Measurements from ENCODE around the gene NCAN. TPM values are rescaled to one million over a fixed set of nuclear protein-coding genes. Genes with fewer than 3 reads are reported as not detected.

NCAN gene
- total and polyA plus RNA-seq, 2 of the 13 experiments (the other 11 are each of a cell fraction or from before 2014, with no cell fraction given), result not detected

DNA sequence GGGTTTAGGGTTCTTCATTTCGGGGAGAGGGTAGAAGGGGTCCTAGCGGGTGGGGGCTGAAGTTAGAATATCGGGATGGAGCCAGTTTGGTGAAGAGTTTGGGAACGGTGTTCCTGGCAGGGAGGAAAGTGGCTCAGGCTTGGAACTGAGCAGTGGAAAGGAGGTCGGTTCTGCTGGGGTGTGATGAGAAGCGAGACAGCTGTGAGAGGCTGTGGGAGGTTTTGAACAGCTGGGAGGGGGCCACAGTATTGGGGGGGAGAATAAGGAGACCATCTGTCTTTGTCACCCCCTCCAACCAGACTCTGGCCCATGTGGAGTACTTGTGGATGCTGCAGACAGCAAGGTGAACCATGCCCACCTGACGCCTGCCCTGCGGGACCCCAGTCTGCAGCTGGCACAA is 62.4 kb downstream of the NCAN start:
- Histone ChIP-seq H3K36me3 (replicated peaks in 1 of 2; ENCODE audit: control insufficient read depth in 1 of 2, insufficient read depth in 2 of 2, low read length in 2 of 2) (peaks cover 7 to 20% of the 10 kb centered on the region in 2 experiments; a peak in 3 of 5 replicates), H3K4me1 (ENCODE audit: insufficient read depth, low read length) (peaks cover 34% of the 10 kb centered on the region), H2AFZ (ENCODE audit: low read length) (no peak overlapping the region), H3K79me2 (ENCODE audit: insufficient read depth, low read length) (no peaks in the 10 kb centered on the region), H3K9me3 (ENCODE audit: low read length) (no peaks in the 10 kb centered on the region), H3K9ac (ENCODE audit: insufficient read depth, low read depth, low read length) (no peak overlapping the region), H3K27me3 (ENCODE audit: control insufficient read depth in 1 of 2, insufficient read depth in 2 of 2, low read length in 2 of 2) (no peaks in the 10 kb centered on the region), H3K4me2 (ENCODE audit: low read depth, low read length) (peak overlapping the region; percentile 30; the same call in 1 of the 2 replicates), H4K20me1 (ENCODE audit: insufficient read depth, low read length) (no peaks in the 10 kb centered on the region), H3K27ac (ENCODE audit: extremely low read length, insufficient read depth, low read length) (no peak overlapping the region), H3K4me3 (replicated peaks in 1 of 3; ENCODE audit: insufficient read depth in 1 of 3, low read depth in 2 of 3, low read length in 3 of 3) (no peak overlapping the region)
- BruUV-seq (replicated peaks), result no TSS peak
- POLR2A ChIA-PET, result no interaction called here
- CTCF ChIA-PET (ENCODE audit: low intra/inter-chr PET ratio, low total read pairs), result no interaction called here
- WGBS (ENCODE audit: low lambda C conversion rate), result 79% methylated on average over 6 of the region's 8 CpGs
- DNase-seq (ENCODE audit: low spot score) (no peak), FAIRE-seq (no peak), ATAC-seq (no peak)
- intact Hi-C loops (cut with micrococcal nuclease; ENCODE audit: unreplicated experiment) (loop anchor here (5.0 kb wide), 2 partner anchors 47 to 48 kb away; partner anchors contain the start of genes MAU2 and SUGP1), in situ Hi-C loops (cut with HindIII; ENCODE audit: extremely low pct_ligation_motif_present, low pct_unique_long_range_greater_than_20kb) (no loop called here)
- TF ChIP-seq NR2F6 (IDR thresholded peaks at IDR 0.05), result no peak
- no peak for TF ChIP-seq NR2F6 (CRISPR knock-in tag; IDR thresholded peaks at IDR 0.05)
- no peak for TF ChIP-seq ZC3H13 (CRISPR knock-in tag; IDR thresholded peaks at IDR 0.05)
- TF ChIP-seq, protein P1, sequence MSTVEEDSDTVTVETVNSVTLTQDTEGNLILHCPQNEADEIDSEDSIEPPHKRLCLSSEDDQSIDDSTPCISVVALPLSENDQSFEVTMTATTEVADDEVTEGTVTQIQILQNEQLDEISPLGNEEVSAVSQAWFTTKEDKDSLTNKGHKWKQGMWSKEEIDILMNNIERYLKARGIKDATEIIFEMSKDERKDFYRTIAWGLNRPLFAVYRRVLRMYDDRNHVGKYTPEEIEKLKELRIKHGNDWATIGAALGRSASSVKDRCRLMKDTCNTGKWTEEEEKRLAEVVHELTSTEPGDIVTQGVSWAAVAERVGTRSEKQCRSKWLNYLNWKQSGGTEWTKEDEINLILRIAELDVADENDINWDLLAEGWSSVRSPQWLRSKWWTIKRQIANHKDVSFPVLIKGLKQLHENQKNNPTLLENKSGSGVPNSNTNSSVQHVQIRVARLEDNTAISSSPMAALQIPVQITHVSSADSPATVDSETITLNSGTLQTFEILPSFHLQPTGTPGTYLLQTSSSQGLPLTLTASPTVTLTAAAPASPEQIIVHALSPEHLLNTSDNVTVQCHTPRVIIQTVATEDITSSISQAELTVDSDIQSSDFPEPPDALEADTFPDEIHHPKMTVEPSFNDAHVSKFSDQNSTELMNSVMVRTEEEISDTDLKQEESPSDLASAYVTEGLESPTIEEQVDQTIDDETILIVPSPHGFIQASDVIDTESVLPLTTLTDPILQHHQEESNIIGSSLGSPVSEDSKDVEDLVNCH (CRISPR knock-in tag; IDR thresholded peaks at IDR 0.05), result no peak
- no peak for TF ChIP-seq TBP (CRISPR knock-in tag; IDR thresholded peaks at IDR 0.05)
- TF ChIP-seq, protein P2, sequence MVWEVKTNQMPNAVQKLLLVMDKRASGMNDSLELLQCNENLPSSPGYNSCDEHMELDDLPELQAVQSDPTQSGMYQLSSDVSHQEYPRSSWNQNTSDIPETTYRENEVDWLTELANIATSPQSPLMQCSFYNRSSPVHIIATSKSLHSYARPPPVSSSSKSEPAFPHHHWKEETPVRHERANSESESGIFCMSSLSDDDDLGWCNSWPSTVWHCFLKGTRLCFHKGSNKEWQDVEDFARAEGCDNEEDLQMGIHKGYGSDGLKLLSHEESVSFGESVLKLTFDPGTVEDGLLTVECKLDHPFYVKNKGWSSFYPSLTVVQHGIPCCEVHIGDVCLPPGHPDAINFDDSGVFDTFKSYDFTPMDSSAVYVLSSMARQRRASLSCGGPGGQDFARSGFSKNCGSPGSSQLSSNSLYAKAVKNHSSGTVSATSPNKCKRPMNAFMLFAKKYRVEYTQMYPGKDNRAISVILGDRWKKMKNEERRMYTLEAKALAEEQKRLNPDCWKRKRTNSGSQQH (CRISPR knock-in tag; IDR thresholded peaks at IDR 0.05; ENCODE audit: low read depth), result no peak
- peak; percentile 11; the same call in 1 of the 2 replicates for TF ChIP-seq ZNF709 (CRISPR knock-in tag; IDR thresholded peaks at IDR 0.05)
- no peak for TF ChIP-seq ZNF777 (CRISPR knock-in tag; IDR thresholded peaks at IDR 0.05)
- TF ChIP-seq, protein P3, sequence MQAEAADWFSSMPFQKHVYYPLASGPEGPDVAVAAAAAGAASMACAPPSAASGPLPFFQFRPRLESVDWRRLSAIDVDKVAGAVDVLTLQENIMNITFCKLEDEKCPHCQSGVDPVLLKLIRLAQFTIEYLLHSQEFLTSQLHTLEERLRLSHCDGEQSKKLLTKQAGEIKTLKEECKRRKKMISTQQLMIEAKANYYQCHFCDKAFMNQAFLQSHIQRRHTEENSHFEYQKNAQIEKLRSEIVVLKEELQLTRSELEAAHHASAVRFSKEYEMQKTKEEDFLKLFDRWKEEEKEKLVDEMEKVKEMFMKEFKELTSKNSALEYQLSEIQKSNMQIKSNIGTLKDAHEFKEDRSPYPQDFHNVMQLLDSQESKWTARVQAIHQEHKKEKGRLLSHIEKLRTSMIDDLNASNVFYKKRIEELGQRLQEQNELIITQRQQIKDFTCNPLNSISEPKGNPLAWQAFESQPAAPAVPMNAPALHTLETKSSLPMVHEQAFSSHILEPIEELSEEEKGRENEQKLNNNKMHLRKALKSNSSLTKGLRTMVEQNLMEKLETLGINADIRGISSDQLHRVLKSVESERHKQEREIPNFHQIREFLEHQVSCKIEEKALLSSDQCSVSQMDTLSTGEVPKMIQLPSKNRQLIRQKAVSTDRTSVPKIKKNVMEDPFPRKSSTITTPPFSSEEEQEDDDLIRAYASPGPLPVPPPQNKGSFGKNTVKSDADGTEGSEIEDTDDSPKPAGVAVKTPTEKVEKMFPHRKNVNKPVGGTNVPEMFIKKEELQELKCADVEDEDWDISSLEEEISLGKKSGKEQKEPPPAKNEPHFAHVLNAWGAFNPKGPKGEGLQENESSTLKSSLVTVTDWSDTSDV (CRISPR knock-in tag; IDR thresholded peaks at IDR 0.05), result 0 out of 2 replicates have a peak, but pooled peaks have one; percentile 19
- TF ChIP-seq POGZ (CRISPR knock-in tag; IDR thresholded peaks at IDR 0.05), result no peak
- TF ChIP-seq RAD21 (CRISPR knock-in tag; IDR thresholded peaks at IDR 0.05), result no peak
- TF ChIP-seq FOXA1 (IDR thresholded peaks at IDR 0.05), result no peak
- no peak for TF ChIP-seq FOXA1 (CRISPR knock-in tag; IDR thresholded peaks at IDR 0.05)
- TF ChIP-seq NONO (IDR thresholded peaks at IDR 0.05), result no peak
- TF ChIP-seq NONO (CRISPR knock-in tag; conservative IDR thresholded peaks at IDR 0.05), result no peak
- TF ChIP-seq ZNF749 (CRISPR knock-in tag; IDR thresholded peaks at IDR 0.05; ENCODE audit: borderline replicate concordance), result no peak

Data from HepG2 (cell line).